Left cardiac atrium (tissue), 4 donors: ENCODE data around the gene RPS17. TPM values are rescaled to one million over a fixed set of nuclear protein-coding genes. Genes with fewer than 3 reads are reported as not detected.
"Not testable (repeated sequence)": the region's sequence is repeated elsewhere in the genome, so short reads cannot be mapped to it uniquely, and the experiment has no call there.

Experiments
- ATAC-seq, 2 donors: fragments of 200-7000 bp; cut with Tn5 transposase; one replicate each; pipeline ENCODE4 v1.9.1; 2020; ENCODE audit warnings: mild to moderate bottlenecking in 2 of 2, moderate library complexity in 2 of 2
- DNase-seq: peaks from one replicate; pipeline ENCODE4 v3.0.0-alpha.2; 2020
- intact Hi-C, 2 donors: fragments of 100-400 bp; cut with DNase I; formaldehyde crosslinking; loops; one replicate each; pipeline versions ENCODE4 v1.14.1 to v1.15.1; 2022 to 2023
- total RNA-seq, 2 donors: library from RNA; stranded (reverse); fragmentation: NEBNext Ultra II Directional; extraction: Animal tissue kit (Norgen Biotek cat#: 25700); gene quantifications; one replicate each; pipeline ENCODE4 v1.2.1, GENCODE V29; 2021
- donor health status: DM: no; HTN: yes; CAD: no.
- donor health status: DM: no; HTN: yes; CAD: no; lungs with severe emphysema.
- donor health status: DM: yes; HTN: yes; CAD: no.
- donor health status: Dilated cardiomyopathy.

Gene RPS17
- total RNA-seq, 2 donors from 2014 or later = 888 to 970 TPM

- intact Hi-C loops = no loop called here
- ATAC-seq = no peak
- DNase-seq = no peak
Measured at GRCh38 chr15:82551646-82552247, 11.5 kb upstream of the RPS17 start.

DNA sequence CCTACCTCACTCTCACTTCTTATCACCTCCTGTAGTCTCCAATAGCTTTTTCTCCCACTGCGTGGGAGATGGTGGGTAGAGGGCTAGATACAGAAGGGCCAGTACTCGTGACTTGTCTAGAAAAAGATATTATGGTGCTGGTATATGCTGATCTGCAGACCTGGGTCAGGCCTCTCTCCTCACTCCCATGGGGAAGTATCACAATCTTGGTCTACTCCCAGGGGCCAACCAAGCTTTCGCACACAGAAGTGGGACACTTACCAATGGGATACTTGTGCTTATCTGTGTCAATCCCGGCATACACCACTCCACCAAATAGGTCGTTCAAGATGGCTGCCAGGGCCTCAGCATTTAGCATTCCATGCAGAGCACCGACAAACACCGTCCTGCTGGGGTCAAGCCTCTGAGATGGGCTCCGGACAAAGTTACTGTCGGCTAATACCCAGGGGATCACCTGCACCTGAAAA, 9.0 kb upstream of the RPS17 start:
- ATAC-seq (no peak), DNase-seq (no peak)
- intact Hi-C loops = no loop called here

DNA sequence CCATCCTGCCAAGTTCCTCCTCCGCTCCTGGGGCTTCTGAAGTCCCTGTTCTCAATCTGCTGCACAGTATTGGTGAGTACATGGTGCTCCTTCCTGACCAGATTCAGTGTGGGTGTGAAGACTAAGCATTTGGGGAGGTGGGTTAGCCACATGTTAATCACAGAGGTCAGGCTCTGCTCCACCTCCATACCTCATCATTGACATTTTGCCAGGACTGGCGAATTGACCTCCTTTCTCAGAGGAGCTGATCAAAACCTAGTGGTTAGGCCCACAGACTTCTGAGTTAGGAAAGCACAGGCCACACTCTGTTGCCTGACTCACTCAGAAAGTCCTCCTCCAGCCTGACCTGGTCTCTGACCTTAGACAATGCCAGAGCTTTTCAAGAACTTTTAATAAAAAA, 8.4 kb upstream of the RPS17 start:
- DNase-seq = no peak

GRCh38 chr15:82545478-82545877, 5.2 kb upstream of the RPS17 start:
- ATAC-seq = no peak
- intact Hi-C loops = no loop called here
- DNase-seq = no peak

More for the DNA sequence above, 8.4 kb upstream of the RPS17 start:
- intact Hi-C loops = no loop called here
- no peak for ATAC-seq

DNA sequence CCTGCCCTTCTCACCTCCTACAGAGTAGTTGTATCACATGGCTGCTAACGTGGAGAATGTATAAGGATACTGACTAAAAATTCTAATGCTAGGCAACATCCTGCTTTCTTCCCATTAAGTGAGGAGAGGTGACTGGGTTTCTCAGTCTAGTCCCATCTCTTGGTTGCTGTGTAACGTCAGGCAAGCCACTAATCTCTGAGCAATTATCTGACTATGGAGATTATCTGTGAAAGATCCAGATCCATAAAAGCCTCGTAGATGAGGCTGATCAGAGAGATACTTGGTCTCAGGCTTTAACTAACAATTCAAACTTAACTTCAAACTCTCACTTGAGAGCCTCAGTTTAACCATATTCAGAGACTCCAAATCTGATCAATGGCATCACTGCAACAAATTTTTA, 4.7 kb upstream of the RPS17 start:
- intact Hi-C loops = no loop called here
- ATAC-seq = no peak
- no peak for DNase-seq

- ATAC-seq (no peak), DNase-seq (no peak)
- intact Hi-C loops = no loop called here
Measured at GRCh38 chr15:82544431-82544830, 4.2 kb upstream of the RPS17 start.

DNA sequence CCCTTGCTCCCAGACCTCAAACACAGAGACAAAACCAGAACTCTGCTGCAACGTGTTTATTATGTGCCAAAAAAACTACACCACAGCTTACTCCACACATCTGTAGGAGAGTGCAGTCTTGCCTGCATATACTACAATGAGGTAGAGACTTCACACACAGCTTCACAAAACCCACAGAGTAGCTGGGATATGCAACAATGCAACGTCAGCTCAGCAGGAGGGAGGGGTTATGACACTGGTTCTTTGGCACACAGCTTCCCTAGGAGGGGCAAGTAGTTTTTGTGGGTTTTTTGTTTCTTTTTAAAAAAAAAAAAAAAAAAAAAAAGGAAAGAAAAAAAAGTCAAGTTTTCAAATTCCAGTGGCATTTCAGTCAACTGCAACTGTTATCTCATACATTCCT, 2.9 kb upstream of the RPS17 start:
- DNase-seq (no peak), ATAC-seq (no peak)
- intact Hi-C loops = no loop called here

DNA sequence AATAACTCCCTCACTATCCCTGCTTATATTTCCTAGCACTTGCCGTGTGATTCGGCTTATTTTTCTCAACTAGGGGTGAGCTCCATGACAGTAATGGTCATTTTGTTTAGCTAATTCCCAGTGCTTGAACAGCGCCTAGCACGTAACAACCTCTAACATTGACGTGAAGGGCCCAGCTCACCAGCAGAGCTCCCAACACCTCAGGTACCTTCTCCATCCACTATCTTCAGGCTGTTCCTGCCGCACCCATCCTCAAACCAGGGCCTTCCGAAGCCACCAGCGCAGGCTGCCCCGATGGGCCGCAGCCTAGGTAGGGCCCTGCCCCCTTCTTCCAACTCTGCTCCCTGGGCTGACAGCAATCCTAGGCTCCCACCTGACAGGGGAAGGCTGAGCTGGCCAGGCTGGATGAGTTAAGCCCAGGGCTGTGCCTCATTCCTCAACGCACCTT, 751 bp upstream of the RPS17 start:
- intact Hi-C loops = loop anchor here in 1 of 2 donors (2.0 kb wide), 1 partner anchor 210 kb away; no protein-coding TSS in a partner anchor
- no peak for DNase-seq
- ATAC-seq = peak; percentile 3 to 7

- ATAC-seq = peak; percentile 5 to 6
- no peak for DNase-seq
- intact Hi-C loops = loop anchor here in 1 of 2 donors (2.0 kb wide), 1 partner anchor 211 kb away; no protein-coding TSS in a partner anchor
Measured at GRCh38 chr15:82539691-82540054, 584 bp downstream of the RPS17 start.

DNA sequence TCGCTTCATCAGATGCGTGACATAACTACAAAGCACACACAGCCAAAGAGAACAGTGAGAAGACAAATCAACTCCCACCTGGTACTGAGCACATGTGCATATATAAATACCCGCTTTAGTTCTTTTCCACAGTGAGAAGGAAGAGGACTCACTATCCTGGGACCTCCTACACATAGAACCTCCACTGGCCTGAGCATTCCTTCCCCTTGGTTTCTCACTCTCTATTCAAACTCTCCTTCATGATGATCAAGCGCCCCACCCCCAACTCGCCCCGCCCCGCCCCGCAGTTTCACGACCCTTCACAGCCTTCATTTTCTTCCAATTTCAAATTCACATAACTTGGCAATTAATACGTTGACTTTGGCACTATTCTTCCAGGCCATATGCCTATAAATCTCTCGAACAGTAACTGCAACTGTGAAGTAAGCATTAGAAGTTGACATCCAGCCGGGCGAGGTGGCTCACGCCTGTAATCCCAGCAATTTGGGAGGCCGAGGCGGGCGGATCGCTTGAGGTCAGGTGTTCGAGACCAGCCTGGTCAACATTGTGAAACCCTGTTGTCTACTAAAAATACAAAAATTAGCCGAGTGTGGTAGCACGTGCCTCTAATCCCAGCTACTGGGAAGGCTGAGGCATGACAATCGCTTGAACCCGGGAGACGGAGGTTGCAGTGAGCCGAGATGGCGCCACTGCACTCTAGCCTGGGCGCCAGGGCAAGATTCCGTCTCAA, 1.1 kb downstream of the RPS17 start:
- DNase-seq (no peak), ATAC-seq (no peak)
- intact Hi-C loops = no loop called here

GRCh38 chr15:82537351-82537908, 2.8 kb downstream of the RPS17 start:
- no peak for ATAC-seq
- DNase-seq = no peak
- intact Hi-C loops = no loop called here

DNA sequence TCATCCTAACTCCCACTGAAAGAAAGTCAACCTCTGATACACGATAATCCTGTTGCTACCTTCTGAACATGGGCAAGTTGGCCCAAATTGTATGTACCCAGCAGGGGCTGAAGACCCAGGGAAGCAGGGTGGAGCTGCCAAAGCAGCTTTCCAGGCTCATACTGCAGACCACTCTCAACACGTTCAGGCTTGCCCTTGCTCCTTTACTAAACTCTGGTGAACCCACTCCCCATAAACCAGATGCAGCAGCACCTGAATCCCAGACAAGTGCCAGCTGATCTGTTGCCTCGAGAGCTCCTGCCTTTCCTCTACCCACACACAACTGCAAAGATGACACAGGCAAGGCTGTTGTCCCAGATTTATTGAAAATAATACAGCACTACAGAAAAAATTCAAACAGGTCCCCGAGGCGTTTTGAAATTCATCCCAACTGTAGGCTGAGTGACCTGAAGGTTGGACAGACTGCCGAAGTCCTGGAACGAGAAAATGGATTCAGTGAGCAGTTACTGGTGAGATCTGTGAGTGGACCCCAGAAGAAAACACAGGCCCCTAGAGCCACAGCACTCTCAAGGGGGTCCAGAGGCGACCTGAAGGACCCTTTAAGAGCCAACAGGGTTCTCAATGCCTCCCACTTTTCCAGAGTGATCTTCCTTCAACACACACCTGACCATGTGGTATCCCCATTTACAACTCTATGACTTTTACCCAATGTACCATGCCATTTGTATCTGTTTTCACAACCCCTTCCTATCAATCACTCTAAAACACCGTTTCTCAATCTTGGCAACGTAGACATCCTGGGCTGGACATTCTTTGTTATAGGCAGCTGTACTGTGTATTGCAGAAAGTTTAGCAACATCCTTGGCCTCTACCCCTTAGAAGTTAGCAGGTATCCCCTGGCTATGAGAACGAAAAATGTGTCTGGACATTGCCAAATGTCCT, 3.6 kb downstream of the RPS17 start:
- DNase-seq = no peak
- ATAC-seq = no peak
- intact Hi-C loops = no loop called here

DNA sequence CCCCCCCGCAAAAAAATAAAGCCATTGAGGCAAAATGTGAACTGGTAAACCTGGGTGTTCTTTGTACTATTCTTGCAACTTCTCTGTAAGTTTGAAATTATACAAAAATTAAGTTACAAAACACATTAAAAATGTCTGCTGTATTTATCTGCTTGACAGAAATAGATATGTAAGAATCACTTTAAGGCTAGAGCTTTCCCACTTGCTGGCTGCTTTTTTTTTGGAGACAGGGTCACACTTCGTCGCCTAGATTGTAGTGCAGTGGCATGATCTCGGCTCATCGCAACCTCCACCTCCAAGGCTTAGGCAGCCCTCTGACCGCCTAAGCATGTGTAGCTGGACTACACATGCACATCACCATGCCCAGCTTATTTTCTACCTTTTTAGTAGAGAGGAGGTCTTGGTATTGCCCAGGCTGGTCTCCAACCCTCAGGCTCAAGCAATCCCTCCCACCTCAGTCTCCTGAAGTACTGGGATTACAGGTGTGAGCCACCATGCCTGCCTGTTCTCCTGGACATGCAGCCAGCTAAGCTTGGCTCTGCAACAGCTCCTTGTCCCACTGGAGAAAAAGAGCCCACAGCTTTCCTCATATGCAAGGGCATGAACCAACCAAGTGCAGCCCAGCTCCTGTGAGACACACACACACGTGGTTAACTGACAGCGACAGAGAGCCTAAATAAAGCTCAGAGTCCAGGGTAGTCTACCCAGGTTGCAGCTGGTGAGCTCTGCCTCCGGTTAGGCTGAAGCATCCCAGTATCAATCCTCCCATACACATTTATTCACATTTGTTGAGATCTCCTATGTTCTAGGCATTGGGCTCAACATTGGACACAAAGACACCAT, 4.5 kb downstream of the RPS17 start:
- intact Hi-C loops = no loop called here
- ATAC-seq (no peak), DNase-seq (no peak)

DNA sequence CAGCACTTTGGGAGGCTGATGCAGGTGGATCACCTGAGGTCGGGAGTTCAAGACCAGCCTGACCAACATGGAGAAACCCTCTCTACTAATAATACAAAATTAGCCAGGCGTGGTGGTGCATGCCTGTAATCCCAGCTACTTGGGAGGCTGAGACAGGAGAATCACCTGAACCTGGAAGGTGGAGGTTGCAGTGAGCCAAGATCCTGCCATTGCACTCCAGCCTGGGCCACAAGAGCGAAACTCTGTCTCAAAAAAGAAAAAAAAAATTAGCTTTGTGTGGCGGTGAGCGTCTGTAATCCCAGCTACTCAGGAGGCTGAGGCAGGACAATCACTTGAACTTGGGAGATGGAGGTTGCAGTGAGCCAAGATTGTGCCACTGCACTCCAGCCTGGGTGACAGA, 5.1 kb downstream of the RPS17 start:
- DNase-seq, intact Hi-C loops, ATAC-seq: not testable (repeated sequence)

GRCh38 chr15:82534457-82534861, 5.8 kb downstream of the RPS17 start:
- DNase-seq, intact Hi-C loops, ATAC-seq: not testable (repeated sequence)

DNA sequence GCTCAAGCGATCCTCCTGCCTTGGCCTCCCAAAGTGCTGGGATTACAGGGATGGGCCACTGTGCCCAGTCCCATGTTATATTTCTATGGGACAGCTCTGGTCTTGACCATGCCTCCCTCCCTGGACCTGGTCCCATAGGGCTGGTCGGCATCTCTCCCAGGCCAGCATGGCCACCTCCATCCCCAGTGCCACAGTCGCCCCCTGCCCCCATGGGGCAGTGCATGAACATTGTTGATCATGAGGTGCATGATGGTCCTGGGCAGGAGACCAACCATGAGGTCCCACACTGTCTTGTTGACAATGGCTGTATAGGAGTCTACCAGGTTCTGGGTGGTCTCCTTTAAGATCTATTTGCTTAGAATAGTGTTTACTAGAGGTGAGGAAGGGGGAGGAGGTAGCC, 6.5 kb downstream of the RPS17 start:
- ATAC-seq = no peak
- no peak for DNase-seq
- intact Hi-C loops = no loop called here

- intact Hi-C loops = no loop called here
- no peak for DNase-seq
- peak in 1 of 2 donors; percentile 7 for ATAC-seq
Measured at GRCh38 chr15:82532991-82533481, 7.2 kb downstream of the RPS17 start.

DNA sequence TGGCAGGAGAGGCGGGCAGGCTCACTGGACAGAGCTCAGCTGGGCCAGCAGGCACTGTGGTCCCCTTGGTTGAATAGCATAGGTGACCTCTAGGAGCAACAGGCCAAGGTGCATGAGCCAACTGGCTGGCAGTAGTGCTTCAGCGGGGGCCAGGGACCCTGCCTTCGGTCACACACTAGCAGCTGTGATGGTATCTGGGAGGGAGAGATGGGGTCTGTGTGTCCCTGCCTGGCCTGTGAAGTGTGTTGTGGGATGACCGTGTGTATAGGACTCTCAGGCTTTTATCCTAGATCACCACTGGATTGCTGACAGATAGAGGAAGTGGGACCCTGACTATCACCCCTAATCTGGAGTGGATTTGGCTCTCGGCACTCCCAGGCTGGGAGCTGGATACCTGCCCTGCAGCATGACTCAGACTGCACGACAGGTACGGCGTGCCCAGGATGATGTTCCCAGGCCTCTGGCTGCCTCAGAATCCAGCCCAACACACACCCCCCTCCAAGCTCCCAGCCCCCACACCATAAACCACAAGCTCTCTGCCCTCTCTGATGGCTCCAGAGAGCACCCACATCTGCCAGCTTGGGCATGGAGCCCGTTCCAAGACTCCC, 7.8 kb downstream of the RPS17 start:
- no peak for DNase-seq
- ATAC-seq = no peak
- intact Hi-C loops = no loop called here
